Measurements from ENCODE around the gene PSMD1. TPM values are rescaled to one million over a fixed set of nuclear protein-coding genes. Genes with fewer than 3 reads are reported as not detected.
A peak's percentile ranks its signal among the peaks of the same experiment; 100 is the strongest.

Gene PSMD1
- total RNA-seq, 3 donors from 2014 or later, result 227 to 261 (median 251) TPM

DNA sequence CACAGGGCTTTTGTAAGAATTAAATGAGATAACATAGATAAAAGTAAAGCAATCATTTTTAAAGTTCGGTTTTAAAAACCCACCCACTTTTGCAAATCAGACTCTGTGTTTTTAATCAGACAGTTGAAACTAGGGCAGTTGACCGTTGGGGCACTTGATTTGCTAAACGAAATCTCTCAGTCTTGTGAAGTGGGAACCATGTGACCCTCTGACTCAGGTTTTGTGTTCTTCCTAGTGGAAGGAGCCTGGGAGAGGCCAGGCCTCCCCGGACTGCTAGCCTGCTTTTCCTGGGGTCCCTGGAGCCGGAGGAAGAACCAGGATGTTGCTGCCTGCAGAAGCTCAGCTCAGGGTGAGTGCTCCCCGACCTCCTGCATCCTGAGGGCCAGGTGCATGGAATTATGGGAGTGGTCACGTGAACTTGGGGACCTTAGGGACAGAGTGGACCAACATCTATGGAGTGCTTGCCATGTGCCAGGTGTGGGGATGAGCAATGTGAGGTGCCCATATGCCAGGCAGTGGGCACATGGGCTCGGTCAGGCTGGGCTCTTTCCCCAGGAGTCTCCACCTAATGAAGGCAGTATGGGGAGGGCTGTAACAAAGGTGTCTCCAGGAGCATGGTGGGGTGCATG lies 15.5 kb upstream of the PSMD1 start:
- H3K4me3 Mint-ChIP-seq, result no peak overlapping the region
- H3K36me3 Mint-ChIP-seq (ENCODE audit: insufficient read depth), result no peaks in the 10 kb centered on the region
- no peaks in the 10 kb centered on the region for H3K9me3 Mint-ChIP-seq
- DNase-seq (no peak), ATAC-seq (no peak)
- H3K4me1 Mint-ChIP-seq (ENCODE audit: low read depth), result no peaks in the 10 kb centered on the region
- H3K27me3 Mint-ChIP-seq (ENCODE audit: low read depth), result peaks cover 47% of the 10 kb centered on the region

DNA sequence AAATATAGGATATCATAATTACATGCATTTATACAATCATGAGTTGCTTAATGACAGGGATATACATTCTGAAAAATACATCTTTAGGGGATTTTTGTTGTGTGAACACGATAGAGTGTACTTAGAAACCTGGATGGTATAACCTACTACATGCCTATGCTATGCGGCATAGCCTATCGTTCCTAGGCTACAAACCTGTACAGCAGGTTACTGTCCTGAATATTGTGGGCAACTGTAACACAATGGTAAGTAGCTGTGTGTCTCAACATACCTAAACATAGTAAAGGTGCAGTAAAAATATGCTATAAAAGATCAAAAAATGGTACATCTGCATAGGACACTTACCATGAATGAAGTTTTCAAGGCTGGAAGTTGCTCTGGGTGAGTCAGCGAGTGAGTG lies 12.9 kb upstream of the PSMD1 start:
- no peak overlapping the region for H3K4me3 Mint-ChIP-seq
- DNase-seq (no peak), ATAC-seq (no peak)
- H3K27me3 Mint-ChIP-seq (ENCODE audit: low read depth), result peaks cover 35% of the 10 kb centered on the region
- no peaks in the 10 kb centered on the region for H3K4me1 Mint-ChIP-seq (ENCODE audit: low read depth)
- H3K36me3 Mint-ChIP-seq (ENCODE audit: insufficient read depth), result no peaks in the 10 kb centered on the region
- H3K9me3 Mint-ChIP-seq, result no peaks in the 10 kb centered on the region

DNA sequence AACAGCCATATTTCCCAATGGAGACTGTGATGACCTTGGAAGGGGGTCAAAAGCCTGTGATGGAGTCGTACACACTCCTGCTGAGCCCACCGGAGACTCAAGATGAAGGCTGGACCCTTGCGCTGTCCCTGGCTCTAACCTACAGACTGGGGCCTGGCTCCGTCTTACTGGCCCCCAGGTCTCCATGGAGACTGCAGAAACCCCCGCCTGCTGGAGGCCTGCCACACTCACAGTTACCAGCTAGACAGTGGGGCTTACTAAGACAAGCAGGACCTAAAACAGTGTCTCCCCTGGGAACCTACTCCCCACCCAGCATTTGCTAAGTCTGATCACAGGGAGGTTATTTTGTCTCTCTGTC lies 9.8 kb upstream of the PSMD1 start:
- Mint-ChIP-seq H3K27me3 (ENCODE audit: low read depth) (peaks cover 13% of the 10 kb centered on the region), H3K4me1 (ENCODE audit: low read depth) (no peaks in the 10 kb centered on the region), H3K36me3 (ENCODE audit: insufficient read depth) (no peaks in the 10 kb centered on the region), H3K4me3 (no peak overlapping the region), H3K9me3 (no peaks in the 10 kb centered on the region)
- DNase-seq, result no peak
- no peak for ATAC-seq

DNA sequence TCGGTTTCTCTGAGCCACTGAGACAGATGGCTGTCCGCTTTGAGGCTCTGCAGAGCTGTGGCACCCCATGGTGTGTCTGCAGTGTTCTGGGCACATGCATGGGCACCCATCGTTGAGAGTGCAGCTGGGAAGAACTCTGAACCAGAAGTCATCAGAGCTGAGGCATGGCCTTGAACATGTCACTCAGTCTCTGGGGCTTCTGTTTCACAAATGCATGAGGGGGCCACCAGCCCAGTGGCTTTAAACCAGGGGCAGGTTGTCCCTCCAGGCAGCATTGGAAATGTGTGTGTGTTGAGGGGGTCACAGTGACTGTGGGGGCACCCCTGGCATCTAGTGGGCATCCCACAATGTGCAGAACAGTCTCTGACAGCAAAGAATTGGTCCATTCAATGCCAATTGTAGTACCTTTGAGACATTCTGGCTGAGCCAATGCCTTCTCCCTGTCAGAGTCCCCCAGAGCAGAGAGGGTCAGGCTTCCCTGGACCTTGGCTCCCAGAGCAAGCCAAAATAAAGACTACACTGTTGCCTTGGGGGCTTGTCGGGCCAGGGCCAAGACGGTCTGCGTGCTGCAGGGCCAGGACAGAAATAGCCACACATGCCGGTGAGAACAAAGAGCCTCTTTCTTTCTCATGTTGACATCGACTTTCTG lies 9.3 kb upstream of the PSMD1 start:
- H3K9me3 Mint-ChIP-seq, result no peaks in the 10 kb centered on the region
- ATAC-seq (no peak), DNase-seq (no peak)
- H3K4me3 Mint-ChIP-seq, result no peak overlapping the region
- H3K36me3 Mint-ChIP-seq (ENCODE audit: insufficient read depth), result no peaks in the 10 kb centered on the region
- peaks cover 12% of the 10 kb centered on the region for H3K27me3 Mint-ChIP-seq (ENCODE audit: low read depth)
- peaks cover 3% of the 10 kb centered on the region for H3K4me1 Mint-ChIP-seq (ENCODE audit: low read depth)

DNA sequence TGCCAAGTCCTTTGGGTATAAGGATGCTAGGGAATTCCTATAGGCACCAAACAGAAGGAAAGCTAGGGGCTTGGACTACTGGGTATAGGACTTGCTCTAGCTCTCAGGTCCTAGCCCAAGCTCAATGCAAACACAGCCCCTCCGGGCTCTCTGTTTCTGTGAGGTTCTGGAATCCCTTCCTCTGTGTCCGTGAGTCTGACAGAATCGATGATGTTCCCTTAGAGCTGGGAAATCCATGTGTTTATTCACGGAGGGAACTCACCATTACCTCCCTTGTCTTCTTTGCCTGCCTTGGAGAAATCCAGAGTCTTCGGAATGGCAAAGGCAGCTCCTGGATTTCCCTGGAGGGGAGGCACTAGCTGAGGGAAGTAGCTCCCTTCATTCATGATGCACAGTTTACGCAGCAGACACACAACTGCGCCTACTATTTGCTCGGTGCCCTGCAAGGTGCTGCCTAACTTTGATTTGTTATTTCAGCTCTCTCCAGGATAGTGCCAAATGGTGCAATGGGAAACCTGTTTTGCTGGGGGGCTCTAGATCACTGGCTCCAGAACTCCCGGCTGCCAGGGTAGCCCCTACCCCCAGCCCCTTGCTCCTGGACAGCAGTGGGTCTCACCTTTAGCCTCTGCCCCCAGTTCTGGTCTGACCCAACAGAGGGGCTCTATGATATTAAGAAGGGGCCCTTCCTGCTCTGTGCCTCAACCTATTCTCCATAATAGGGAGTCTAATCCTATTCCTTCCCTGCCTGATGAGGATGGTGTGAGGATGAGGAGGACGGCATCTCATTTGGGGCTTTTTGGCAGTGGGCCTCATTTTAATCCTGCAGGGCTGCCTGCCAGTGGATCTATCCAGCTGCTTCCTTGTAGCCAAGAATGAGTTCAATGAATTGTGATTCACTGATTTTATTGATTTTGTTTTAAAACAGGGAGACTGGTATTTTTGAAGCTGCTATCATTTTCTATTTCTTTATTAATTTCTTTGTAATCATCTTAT lies 8.4 kb upstream of the PSMD1 start:
- H3K4me1 Mint-ChIP-seq (ENCODE audit: low read depth), result peaks cover 11% of the 10 kb centered on the region
- peaks cover 12% of the 10 kb centered on the region for H3K27me3 Mint-ChIP-seq (ENCODE audit: low read depth)
- H3K4me3 Mint-ChIP-seq, result no peak overlapping the region
- no peak for DNase-seq
- ATAC-seq, result no peak
- H3K9me3 Mint-ChIP-seq, result no peaks in the 10 kb centered on the region
- H3K36me3 Mint-ChIP-seq (ENCODE audit: insufficient read depth), result no peaks in the 10 kb centered on the region

DNA sequence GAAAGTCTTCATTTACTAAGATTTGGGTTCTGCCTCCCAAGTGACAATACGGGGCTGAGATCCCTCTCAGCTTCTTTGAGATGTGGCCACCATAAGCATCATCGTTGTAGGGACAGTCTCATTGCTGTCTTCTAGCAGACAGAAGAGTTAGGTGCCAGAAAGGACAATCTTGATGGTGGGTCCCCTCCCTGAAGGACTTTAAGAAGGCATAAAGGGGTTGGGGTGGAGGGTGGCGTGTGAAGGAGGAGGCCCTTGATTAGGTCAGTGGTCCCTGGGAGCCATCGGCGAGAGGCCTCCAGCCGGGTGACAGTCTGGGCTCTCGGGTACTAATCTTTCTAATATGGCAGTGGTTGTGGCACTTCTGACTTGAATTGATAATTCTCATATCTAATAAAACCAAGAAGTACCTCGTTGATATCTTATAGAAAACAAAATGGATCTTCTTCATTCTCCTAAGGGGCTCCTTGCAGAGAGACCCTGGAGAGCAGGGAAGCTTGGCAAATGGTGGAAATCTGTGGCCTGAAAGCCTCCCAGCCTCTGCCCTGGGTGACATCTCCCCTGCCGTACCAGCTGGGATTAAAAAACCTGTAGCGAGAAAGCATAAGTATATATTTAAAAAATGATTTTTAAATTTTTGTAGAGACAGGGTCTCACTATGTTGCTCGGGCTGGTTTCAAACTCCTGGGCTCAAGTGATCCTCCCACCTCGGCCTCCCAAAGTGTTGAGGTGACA lies 7.2 kb upstream of the PSMD1 start:
- no peak for ATAC-seq
- Mint-ChIP-seq H3K36me3 (ENCODE audit: insufficient read depth) (no peaks in the 10 kb centered on the region), H3K27me3 (ENCODE audit: low read depth) (peaks cover 14% of the 10 kb centered on the region)

DNA sequence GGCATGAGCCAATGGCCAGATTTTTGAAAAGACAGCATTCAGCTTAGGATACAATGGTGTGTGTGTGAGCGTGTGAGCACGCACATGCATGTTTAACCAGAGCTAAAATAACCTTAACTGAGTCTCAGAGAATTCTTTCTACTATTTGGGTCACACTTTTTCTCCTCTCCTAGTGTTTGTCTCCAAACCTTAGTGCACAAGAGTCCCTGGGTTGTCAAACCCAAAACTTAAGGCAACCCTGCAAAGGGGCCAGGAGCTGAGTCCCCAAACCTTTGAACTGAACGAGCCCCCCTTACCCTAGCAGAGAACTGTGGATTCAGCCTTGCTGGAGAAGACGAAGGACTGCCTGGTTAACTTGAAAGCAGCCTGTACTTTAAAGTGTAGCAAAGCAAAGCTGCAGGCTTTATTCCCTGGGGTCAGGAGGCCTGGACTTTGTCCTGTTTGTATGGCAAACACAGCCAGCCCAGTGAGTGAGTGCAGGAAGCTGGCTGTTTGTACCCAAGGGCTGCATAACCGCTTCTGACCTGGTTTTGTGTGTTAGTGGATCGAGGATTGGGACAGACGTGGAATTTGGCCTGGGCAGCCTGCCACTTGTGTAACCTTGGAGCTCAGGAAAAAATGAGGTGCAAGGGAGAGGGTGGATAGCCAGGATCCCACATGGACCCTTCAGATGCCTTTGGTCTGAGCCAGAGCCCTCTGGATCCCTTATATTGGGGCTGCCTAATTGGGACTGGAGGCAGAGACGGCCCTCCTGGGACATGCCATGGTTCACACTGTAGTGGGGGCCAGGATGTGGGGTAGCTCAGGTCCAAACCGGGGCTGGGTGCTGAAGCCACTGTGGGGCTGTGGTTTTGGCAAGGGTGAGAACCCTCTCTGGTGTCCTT lies 6.4 kb upstream of the PSMD1 start:
- peaks cover 22% of the 10 kb centered on the region for H3K4me1 Mint-ChIP-seq (ENCODE audit: low read depth)
- no peaks in the 10 kb centered on the region for H3K36me3 Mint-ChIP-seq (ENCODE audit: insufficient read depth)
- peaks cover 14% of the 10 kb centered on the region for H3K27me3 Mint-ChIP-seq (ENCODE audit: low read depth)
- no peak for ATAC-seq
- H3K9me3 Mint-ChIP-seq, result no peaks in the 10 kb centered on the region
- H3K4me3 Mint-ChIP-seq, result no peak overlapping the region
- DNase-seq, result no peak

More for the DNA sequence above, 7.2 kb upstream of the PSMD1 start:
- no peak for DNase-seq
- Mint-ChIP-seq H3K4me1 (ENCODE audit: low read depth) (peaks cover 22% of the 10 kb centered on the region), H3K4me3 (no peak overlapping the region), H3K9me3 (no peaks in the 10 kb centered on the region)

DNA sequence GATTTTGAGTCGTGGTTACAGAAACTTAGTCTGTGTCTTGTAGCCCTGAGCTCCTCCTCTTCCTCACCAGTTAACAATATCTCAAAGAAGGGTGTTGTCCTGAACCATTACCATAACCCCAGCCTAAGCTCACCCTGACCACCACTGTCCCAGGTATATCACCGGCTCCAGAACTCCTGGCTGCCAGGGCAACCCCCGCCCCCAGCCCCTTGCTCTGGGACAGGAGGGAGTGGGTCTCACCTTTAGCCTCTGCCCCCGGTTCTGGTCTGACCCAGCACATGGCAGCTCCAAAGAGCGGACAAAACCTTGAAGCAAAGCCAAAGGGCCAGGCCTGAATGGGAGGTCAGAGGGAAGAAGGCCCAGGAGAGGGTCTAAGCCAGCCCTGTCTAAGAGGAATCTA lies 5.6 kb upstream of the PSMD1 start:
- H3K27me3 Mint-ChIP-seq (ENCODE audit: low read depth), result peaks cover 14% of the 10 kb centered on the region
- no peaks in the 10 kb centered on the region for H3K36me3 Mint-ChIP-seq (ENCODE audit: insufficient read depth)
- ATAC-seq (no peak), DNase-seq (no peak)
- H3K9me3 Mint-ChIP-seq, result no peaks in the 10 kb centered on the region
- H3K4me3 Mint-ChIP-seq, result no peak overlapping the region
- peaks cover 22% of the 10 kb centered on the region for H3K4me1 Mint-ChIP-seq (ENCODE audit: low read depth)

DNA sequence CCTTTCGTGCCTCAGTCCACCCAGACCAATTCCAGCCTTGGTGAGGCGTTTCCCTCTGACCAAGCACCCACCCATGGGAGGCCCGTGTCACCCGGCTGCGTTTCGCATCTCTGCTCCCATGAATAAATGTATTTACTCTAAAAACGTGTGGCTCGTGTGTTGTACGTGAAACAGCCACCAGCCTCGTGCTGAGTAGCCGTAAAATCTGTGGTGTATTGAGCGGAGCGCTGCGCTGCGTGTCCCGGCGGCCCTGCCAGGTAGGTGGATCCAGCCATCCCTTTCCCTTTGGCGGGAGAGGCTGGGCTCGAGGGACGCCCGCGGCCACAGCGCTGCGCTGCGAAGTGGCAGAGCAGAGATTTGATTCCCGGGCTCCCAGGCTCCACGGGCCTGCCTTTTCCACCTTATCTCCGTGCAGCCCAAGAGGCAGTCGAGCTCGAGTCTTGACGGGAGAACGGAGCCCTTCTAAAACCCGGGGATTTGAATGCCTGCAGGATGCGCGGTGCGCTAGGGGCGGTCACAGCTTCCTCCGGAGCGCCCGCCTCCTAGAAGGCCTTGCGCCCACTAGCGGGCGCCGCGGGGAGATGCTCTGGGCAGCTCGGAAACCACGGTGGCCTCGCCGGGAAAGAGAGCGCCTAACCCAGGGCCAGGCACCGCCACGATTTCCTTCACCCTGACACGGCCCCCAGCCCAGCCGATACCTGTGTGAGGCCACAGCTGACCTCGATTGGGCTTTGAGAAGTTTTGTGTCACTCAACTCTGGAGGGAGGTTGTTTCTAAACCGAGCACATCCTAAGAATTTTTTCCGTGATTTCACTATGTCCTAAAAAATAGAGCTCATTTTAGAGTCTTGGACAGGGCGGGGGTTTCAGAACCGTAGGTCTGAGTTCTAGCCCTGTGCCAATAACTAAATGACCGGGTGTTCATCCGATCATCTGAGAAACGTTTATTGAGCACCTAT lies 3.9 kb upstream of the PSMD1 start:
- DNase-seq (peak; percentile 76), ATAC-seq (peak; percentile 76 to 82)
- Mint-ChIP-seq H3K4me3 (peak overlapping the region; percentile 82), H3K4me1 (ENCODE audit: low read depth) (peaks cover 25% of the 10 kb centered on the region), H3K27me3 (ENCODE audit: low read depth) (peaks cover 9% of the 10 kb centered on the region), H3K36me3 (ENCODE audit: insufficient read depth) (peaks cover 3% of the 10 kb centered on the region), H3K9me3 (no peaks in the 10 kb centered on the region)

DNA sequence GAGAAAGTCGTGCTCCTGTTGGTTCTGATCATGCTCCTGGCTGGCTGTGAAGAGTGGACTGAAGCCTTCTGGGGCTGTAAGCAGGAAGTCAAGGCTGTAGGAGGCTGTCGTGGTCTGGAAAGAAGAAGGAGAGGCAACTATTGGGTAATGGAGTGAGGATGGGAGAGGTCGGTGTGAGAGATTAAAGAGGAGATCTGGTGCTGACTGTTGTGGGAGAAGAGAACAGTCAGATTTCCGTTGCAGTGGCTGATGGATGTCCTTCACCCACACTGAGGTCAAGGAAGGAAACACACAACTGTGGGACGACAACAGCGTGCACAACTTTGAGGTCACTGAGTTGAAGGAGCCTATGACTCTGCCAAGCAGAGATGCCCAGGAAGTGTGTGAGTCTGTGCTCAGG lies 2.8 kb upstream of the PSMD1 start:
- Mint-ChIP-seq H3K36me3 (ENCODE audit: insufficient read depth) (peaks cover 5% of the 10 kb centered on the region), H3K27me3 (ENCODE audit: low read depth) (peaks cover 9% of the 10 kb centered on the region), H3K4me1 (ENCODE audit: low read depth) (peaks cover 36% of the 10 kb centered on the region), H3K4me3 (no peak overlapping the region), H3K9me3 (no peaks in the 10 kb centered on the region)
- DNase-seq (no peak), ATAC-seq (no peak)

DNA sequence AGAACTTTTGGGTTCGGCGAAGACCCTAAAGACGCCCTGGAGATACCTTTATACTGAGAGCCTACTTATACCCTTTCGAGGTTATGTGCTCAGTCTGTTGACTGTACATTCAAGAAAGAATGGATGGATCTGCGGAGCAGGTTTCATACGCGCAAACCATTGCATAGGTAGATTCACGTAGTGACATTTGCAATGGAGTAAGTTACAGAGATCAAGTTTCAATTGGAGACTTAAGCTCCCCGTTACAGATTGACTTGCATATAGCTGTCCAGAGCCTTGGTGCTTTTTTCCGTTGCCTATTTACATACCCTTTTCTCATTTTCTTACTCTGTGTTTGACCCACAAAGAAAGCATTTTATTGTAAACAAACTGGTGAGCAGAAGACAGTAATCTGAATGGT lies 923 bp downstream of the PSMD1 start:
- peaks cover 3% of the 10 kb centered on the region for H3K27me3 Mint-ChIP-seq (ENCODE audit: low read depth)
- peak overlapping the region; percentile 98 for H3K4me3 Mint-ChIP-seq
- no peak for DNase-seq
- no peak for ATAC-seq
- H3K36me3 Mint-ChIP-seq (ENCODE audit: insufficient read depth), result peaks cover 22% of the 10 kb centered on the region
- no peaks in the 10 kb centered on the region for H3K9me3 Mint-ChIP-seq
- peaks cover 49% of the 10 kb centered on the region for H3K4me1 Mint-ChIP-seq (ENCODE audit: low read depth)

DNA sequence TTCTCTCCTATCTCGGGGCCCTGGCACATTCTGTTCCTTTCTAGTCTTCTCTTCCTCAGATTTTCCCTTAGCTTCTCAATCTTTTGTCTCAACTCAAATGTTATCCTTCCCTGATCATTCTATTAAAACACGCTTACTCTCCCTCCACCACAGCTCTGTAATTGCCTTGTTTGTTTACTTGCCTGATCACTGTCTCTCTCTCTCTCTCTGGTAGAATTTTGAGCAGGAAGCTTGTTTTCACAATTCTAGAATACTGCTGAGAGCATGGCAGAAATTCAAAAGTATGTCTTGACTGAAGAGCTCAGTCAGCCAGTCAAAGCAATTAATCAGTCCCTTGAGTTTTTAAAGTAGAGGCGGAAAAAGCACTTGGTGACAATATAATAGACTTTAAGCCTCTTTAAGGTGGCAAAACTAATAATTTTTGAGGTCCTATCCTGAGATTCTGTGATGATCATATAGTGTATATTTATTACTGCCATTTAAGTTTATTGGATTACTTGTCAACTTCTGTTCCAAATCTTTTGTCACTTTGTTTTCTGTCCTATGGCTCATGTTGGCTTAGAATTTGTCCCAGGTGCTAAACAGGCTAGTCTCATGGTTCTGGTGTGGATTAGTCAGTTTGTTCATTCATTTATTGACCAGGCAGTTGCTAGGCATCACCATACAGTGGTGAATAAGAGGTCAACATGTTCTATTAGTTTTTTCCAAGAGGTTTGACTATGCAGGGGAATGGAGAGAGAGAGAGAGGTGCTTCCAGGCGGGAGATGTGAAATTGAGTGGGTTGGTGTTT lies 2.3 kb downstream of the PSMD1 start:
- H3K27me3 Mint-ChIP-seq (ENCODE audit: low read depth), result peaks cover 3% of the 10 kb centered on the region
- no peak for ATAC-seq
- no peak for DNase-seq
- H3K4me1 Mint-ChIP-seq (ENCODE audit: low read depth), result peaks cover 35% of the 10 kb centered on the region
- peak overlapping the region; percentile 98 for H3K4me3 Mint-ChIP-seq
- peaks cover 27% of the 10 kb centered on the region for H3K36me3 Mint-ChIP-seq (ENCODE audit: insufficient read depth)
- H3K9me3 Mint-ChIP-seq, result no peaks in the 10 kb centered on the region

All from activated T-cell treated with anti-CD3 and anti-CD28 coated beads, Interleukin-2, amount 50 U/mL, for 4 hours (primary cell).